NCI-H69 (cell line): ENCODE data around the gene PCCA.
"Not testable (repeated sequence)": the region's sequence is repeated elsewhere in the genome, so short reads cannot be mapped to it uniquely, and the experiment has no call there.

Experiments used
- DNase-seq: peaks from one replicate; lab custom pipeline; 2025; lab: John Stamatoyannopoulos, UW

The PCCA gene

DNA sequence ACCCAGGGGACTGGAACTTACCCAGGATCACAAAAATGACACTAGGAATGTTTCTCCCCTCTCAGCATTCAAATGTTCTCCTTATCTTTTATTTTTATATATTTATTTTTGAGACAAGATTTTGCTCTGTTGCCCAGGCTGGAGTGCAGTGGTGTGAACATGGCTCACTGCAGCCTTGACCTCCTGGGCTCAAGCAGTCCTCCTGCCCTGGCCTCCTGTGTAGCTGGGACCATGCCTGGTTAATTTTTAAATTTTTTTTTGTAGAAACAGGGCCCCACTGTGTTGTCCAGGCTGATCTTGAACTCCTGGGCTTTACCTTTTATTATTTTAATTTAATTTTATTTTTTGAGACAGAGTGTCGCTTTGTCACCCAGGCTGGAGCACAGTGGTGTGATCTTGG lies 108.2 kb downstream of the PCCA start:
- DNase-seq: no peak

DNA sequence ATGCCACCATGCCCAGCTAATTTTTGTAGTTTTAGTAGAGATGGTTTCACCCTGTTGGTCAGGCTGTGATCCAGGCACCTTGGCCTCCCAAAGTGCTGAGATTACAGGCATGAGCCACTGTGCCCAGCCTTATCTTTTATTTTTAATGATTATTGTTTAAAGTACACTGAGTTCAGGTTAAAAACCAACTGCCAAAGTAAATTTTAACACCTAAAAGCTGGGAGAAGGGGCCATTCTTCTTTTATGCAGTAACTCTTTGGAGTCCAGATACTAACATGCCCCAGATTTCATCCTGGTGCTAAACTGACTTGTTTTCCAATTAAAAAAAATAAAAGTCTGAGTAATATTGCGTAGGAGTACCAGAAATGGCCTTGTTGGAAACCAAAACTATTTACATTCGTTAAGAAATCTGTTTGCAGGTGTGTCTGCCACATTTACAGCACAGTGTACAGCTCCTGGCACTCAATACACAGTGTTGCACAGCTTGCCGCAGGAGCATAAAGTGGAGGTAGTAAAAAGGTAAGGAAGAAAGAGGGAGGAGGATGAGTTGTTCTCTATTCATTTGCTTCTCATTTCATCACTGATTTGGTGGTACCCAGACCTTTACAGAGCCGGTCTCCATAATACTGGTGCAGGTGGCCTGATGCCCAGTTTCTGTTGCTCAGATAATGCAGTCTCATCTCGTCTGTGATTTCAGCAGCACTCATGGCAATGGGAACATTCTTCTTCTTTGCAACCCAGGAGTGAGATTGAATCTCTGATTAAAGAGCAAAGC lies 108.9 kb downstream of the PCCA start:
- DNase-seq: no peak

DNA sequence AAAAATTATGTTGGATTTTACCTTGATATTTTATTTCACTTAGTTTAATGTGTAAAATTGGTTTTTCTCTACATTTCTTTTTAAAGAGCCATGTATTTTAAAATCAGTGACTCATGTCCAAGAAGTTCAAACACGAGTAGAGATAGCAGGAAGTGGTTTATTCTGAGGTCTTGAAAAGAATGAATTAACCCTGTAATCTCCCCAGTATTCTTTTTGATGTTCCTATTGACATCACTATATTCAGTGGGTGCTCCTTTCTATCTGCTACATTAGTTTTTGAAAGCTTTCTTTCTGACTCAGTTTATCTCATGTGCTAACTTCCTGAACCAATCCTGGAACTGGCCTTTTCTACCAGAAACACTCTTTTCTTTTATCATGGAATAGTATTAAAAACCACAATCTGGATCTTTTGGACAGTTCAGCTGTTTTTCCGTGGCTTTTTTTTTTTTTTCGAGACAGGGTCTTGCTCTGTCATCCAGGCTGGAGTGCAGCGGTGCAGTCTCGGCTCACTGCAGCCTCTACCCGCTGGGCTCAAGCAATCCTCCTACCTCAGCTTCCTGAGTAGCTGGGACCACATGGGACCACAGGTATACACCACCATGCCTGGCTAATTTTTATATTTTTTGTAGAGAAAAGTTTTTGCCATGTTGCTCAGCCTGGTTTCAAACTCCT lies 114.9 kb downstream of the PCCA start:
- DNase-seq: no peak

DNA sequence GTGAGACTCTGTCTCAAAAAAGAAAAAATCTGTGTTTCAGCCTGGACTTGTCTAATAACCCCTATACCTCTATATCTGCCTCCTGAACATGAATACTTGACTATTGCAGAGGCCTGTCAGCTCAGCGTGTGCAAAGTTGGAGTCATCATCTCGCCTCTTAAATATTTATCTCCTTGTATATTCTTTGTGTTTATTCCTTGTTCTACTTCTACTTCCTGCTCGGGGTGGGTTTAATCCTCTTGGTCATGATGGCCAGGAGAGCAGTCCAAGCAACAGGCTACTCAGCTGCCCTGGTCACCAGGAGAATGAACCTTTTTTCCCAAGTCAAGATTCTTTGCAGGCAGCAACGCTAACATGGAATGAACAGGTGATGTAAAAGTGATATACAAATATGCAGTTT lies 119.1 kb downstream of the PCCA start:
- no peak for DNase-seq

DNA sequence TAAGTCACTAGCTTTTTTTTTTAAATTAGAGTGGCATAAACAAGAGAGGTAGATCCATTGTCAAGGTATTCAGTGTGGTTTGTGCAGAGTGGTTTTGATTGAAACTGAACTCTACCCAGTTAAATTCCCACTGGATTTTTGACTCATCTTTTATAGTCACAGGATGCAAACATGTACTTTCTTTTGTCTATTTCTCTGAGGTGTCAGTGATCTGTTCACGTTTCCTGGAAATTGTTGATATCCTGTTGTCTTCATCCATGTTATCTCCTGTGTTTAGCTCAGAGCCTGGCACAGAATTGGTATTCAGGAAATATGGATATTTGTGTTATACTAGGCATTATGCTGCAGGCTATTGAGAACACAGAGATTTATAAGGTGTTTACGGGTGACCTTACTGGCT lies 119.7 kb downstream of the PCCA start:
- DNase-seq: no peak

DNA sequence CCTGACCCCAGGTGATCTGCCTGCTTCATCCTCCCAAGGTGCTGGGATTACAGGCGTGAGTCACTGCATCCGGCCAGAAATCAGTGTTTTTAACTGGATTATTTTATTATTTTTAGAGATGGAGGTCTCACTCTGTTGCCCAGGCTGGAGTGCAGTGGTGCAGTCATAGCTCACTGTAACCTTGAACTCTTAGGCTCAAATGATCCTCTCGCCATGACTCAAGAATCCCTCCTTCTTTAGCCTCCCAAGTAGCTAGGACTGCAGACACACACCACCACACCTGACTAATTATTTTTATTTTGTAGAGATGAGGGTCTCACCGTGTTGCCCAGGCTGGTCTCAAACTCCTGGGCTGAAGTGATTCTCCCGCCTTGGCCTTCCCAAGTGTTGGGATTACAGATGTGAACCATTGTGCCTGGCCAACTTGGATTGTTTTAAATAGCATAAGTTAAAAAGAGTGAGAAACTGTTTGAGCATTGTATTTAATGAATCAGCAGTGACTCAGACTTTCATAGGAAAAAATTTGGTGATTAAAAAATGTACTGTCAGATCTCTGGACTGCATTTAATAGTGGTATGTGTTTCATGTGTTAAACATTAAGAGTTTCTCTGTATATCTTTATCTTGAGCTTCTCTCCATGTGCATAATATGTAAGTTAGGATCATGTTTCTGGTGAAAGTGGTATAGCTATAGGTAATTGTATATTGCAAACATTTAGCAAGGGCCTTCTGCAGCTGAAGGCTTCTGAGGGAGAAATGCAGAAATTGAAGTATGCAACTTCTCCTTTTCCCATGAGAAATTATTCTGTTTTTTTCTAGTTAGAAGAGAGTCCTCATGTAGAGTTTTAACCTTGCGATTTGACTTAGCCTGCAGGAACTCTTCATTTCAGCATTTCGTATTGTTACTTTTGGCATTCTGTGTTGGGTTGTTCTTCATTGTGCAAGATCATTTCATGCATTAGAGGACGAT lies 121.2 kb downstream of the PCCA start:
- no peak for DNase-seq

DNA sequence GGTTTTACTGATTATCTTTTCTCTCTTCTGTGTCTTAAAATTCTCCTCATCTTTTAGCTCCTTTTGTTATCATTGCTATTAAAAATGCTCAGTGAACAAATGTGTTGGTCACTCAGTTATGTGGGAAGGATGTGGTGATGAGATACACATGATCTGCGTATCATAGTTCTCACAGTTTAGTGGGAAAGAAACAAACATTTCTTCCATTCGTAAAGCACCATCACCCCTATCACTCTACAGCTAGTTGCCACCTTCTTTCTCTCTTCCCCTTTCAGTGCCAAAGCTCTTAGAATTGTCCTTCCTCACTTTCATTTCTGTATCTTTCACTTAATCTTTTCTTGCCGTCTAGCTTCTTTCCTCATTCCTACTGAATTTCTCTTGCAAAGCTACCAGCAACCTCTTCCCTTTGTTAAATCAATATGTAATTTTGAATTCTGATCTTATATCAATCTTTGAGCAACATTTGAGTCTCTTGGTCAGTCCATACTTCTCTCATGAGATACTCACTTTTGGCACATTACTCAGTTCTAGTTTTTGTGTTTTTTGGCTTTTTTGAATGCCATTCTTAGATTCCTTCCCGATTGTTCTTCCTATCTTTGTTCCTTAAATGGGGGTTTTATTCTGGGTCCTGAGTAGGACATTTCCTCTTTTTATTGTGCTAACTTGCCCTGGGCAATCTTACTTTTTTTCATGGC lies 122.3 kb downstream of the PCCA start:
- no peak for DNase-seq

DNA sequence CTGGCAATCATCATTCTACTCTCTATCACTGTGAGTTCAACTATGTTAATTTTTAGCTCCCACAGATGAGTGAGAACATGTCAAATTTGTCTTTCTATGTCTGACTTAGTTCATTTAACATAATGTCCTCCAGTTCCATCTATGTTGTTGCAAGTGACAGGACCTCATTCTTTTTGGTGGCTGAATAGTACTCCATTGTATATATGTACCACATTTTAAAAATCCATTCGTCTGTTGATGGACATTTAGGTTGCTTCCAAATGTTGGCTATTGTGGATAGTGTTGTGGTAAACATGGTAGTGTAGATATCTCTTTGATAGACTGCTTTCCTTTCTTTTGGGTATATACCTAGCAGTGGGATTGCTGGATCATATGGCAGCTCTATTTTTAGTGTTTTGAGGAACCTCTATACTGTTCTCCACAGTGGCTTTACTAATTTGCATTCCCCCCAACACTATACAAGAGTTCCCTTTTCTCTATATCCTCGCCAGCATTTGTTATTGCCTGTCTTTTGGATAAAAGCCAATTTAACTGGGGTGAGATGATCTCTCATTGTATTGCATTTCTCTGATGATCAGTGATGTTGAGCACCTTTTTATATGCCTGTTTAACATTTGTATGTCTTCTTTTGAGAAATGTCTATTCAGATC lies 124.1 kb downstream of the PCCA start:
- DNase-seq: no peak

DNA sequence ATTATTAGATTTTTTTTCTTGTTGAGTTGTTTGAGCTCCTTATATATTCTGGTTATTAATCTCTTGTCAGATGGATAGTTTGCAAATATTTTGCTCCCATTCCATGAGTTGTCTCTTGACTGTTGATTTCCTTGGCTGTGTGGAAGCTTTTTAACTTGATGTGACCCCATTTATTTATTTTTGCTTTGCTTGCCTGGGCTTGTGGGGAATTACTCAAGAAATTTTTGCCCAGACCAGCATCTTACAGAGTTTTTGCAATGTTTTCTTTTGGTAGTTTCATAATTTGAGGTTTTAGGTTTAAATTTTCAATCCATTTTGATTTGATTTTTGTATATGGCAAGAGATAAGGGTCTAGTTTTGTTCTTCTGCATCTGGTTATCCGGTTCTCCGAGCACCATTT lies 124.7 kb downstream of the PCCA start:
- no peak for DNase-seq

DNA sequence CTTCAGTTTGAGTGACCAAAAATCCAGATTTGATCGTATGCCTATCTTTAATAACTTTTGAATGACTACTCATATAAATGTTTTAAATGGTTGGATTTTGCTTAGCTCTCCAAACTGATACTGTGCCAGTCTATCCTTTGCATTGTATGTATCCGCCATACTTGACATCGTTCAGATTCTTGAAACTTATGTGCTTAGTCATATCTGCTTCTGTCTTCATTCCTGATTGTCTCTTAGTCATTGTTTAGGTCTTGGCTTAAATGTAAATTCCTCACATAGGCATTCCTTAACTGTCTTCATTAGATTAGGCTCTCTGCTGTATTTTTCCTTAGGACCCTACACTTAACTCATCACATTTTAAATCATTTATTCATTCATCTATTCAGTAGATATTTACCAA lies 126.0 kb downstream of the PCCA start:
- no peak for DNase-seq

DNA sequence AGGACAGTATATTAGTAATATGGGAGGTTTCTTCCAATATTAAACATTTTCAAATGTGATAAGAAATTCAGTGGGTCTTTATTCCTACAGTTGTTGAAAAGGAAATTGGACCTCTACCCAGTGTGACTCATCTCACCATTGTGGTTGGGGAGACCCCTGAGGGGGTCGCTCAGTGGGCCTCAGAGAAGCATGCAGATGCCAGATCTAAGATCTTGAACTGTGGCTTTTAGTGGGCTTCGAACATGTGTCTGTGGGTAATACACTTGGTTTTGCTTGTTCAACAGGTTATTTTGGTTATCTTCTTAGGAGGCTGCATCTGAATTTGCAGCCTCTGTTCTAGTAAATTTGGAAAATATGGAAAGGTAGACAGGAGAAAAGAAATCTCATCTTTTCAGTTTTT lies 132.3 kb downstream of the PCCA start:
- DNase-seq: no peak

DNA sequence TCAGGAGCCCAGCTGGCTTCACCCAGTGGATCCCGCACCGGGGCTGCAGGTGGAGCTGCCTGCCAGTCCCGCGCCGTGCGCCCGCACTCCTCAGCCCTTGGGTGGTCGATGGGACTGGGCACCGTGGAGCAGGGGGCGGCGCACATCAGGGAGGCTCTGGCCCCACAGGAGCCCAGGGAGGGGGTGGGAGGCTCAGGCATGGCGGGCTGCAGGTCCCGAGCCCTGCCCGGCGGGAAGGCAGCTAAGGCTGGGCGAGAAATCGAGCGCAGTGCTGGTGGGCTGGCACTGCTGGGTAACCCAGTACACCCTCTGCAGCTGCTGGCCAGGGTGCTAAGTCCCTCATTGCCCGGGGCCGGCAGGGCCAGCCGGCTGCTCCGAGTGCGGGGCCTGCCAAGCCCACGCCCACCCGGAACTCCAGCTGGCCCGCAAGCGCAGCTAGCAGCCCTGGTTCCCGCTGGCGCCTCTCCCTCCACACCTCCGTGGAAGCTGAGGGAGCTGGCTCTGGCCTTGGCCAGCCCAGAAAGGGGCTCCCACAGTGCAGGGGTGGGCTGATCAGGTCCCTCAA lies 135.2 kb downstream of the PCCA start:
- DNase-seq: not testable (repeated sequence)

DNA sequence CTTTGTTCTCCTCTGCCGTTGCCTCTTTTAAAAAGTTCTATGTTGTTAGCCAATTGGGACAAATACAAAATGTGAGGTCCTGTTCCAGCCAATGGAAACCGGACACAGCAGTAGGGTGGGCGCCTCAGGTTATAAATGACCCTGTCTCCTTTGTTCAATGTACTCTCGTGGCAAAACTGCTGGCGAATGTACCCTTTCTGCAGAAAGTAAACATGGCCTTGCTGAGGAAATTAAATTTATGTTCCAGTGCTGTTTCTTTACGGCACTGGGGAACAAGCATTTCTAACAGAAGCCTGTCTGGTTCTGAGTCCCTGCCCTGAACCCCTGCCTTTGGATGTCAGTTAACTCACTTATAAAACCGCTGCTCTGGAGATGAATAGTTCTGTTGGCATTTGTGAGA lies 140.7 kb downstream of the PCCA start:
- DNase-seq: peak; percentile 93

DNA sequence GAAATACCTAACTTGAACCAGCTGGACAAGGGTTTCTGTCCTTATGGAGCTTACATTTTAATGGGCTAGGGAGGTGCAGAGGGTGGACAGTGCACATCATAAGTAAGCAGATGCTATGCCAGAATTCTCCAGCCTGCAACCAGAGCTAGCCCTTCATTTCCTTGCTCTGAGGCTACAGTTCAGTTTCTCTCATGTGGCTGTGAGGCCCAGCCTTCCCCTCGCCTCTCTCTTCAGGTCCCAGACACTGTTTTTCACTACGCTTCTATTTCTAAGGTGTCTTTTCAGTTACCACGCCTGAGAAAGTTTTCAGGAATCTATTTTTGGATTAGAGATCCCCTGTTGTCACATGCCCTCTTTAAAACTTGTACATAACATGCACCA lies 141.9 kb downstream of the PCCA start:
- DNase-seq: peak; percentile 91

DNA sequence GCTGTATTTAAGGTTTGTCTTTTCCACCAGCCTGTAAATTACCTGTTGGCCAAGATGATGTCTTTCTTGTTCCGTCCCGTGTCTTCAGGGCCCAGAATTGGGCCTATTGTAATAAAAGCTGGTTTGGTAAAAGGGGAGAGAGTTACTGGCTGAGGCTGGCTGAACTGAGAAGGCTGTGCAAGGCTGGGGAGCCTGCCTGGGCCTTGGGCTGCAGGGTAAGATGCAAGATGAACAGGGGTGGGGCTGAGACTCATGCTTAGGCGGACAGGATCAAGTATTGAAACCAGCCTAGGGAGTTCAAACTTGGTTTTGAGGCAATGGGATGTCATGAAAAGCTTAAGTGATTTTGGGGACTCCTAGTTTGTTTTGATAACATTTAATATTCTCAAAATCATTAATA lies 142.3 kb downstream of the PCCA start:
- DNase-seq: peak; percentile 55

DNA sequence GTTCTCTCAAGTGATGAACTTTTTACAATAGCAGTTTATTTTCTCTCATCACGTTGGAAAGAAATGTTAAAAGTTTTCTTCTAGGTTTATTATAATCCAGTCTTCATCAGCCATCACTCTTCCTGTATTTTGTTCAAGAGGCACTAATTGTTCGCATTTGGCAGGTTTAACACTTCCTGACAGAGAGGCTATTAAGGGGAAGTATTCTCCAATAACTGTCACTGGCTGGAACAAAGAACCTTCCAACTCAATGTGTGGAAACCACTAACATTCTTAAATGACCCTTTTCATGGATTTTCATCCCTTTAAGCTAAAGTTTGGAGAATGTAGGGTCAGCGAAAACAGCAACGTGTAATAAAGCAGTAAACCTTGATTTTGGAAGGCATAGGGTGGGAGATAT lies 145.1 kb downstream of the PCCA start:
- peak; percentile 94 for DNase-seq

DNA sequence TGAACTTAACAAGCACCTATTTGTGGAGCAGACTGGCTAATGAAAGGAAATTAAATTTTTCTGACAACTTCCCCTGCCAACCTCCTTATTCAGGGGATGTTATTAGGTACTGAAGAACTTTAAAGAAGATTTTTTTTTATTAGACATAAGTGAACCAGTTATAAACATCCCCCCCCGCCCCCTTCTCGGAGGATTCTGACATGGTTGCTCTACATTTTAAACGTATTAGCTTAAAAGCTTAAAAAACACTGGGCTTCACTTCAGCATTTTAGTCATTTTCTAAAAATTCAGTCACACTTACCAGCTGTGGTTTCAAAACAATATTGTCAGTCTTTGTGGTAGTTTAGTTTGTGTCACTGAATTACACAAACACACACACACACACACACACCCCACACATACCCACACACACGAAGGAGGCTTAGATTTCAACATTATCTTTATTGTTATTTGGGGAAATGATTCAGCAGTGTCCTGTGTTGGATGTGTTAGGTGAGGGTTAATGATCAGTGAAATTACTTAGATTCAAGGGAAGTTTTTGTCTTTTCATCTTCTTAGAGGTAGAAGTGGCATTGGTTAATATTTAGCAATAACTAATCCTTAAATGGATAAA lies 145.7 kb downstream of the PCCA start:
- DNase-seq: peak; percentile 59

DNA sequence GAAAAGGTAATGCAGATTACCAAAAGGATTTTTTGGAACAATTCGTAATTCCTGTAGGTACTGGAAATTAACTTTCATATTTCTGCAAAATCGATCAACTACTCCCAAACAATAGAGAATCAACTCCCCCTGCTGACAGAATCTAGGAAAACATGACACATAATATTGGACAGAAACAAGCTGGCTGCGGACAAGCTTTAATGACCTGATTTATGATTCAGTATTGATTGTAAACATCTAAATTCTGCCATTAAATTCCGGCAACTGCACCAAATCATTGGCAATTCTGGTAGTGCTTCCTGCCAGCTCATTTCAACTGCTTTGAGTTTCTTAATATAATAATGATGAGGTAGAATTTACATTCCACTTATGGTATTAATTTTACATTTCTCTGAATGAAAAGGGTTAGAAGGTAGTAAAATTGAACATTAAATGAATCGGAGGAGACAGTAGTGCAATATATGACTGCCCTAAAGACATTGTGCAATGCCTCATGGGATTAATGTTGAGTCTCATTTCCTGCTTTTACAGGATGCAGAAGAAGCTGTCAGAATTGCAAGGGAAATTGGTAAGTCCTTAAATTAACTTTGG lies 146.5 kb downstream of the PCCA start:
- peak; percentile 90 for DNase-seq

DNA sequence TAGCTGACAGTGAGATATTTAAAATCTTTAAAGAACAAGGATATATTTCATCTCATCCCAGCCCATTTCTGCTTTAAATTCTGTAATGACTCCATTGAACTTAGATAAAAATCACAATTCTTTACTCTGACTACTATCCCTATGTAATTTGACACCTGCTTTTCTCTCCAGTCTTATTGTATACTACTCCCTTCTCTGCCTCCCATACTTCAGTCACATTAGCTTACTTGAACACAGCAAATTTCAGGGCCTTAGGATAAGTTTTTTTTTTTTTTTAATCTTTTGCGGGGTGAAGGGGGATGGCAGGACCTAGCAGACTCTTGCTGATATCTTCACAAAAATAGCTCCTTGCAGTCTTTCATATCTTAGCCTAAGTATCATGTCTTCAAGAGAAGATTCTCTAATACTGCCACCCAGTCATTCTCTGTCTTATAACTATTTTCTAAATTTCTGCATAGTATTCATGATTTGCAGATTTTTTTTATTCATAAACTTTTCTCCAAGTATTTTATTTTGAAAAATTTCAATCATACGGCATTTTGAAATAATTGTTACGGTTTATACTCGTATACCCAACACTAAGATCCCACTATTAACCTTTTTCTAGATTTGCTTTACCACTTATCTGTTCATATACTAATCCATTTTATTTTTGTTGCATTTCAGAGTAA lies 151.4 kb downstream of the PCCA start:
- DNase-seq: peak; percentile 27

DNA sequence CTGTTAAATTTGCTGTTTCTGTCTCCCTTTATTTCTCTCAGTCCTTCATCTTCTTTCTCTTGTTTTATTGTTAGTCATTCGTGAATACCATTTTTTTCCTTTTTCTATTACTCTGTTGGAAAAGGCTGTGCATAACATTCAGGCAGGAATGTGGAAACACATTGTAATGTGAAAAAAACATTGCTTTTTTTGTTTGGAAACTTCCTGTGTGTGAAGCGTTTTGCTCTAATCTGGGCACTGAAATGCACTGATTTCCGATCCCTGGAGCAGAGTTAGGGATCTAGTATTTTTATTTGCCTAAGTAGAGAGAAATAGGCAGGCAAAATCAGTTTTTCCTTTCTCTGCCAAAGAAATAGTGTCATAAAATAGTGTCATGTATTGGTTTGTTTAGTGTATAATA lies 155.5 kb downstream of the PCCA start:
- DNase-seq: no peak
